MCF 10A (cell line): ENCODE results near the gene CRADD. TPM values are rescaled to one million over a fixed set of nuclear protein-coding genes. Genes with fewer than 3 reads are reported as not detected.
A peak's percentile ranks its signal among the peaks of the same experiment; 100 is the strongest.

Source experiments
- BruUV-seq: library from RNA; stranded (reverse); fragments of 400-500 nt; replicated peaks from 2 replicates; lab custom pipeline; 2021; lab: Mats Ljungman, UMichigan
- CTCF ChIA-PET: fragments of 300-600 bp; sonication (Branson Sonifier 250); formaldehyde crosslinking; extraction: SDS; loops from one replicate; lab custom pipeline; 2021; ENCODE audit warnings: antibody characterized with exemption, inconsistent platforms; lab: Yijun Ruan, JAX
- POLR2A ChIA-PET: fragments of 300-600, 350-650 bp; sonication (Branson Sonifier 250); formaldehyde crosslinking; extraction: SDS; loops from one replicate; lab custom pipeline; 2020; ENCODE audit warnings: antibody characterized with exemption, inconsistent platforms; lab: Yijun Ruan, JAX
- DNase-seq: peaks from one replicate; pipeline ENCODE4 v3.0.0-alpha.2; 2018; ENCODE audit not compliant: unreplicated experiment
- H3K27ac Mint-ChIP-seq: one replicate; pipeline ENCODE4 v1.8.0; 2022; ENCODE audit warnings: mild to moderate bottlenecking, low read depth, mixed read lengths; ENCODE audit not compliant: unreplicated experiment
- H3K27me3 Mint-ChIP-seq: one replicate; pipeline ENCODE4 v1.8.0; 2022; ENCODE audit warnings: mixed read lengths; ENCODE audit not compliant: insufficient read depth, unreplicated experiment
- H3K36me3 Mint-ChIP-seq: one replicate; pipeline ENCODE4 v1.8.0; 2022; ENCODE audit warnings: mild to moderate bottlenecking, moderate library complexity, mixed read lengths; ENCODE audit not compliant: insufficient read depth, unreplicated experiment
- H3K4me1 Mint-ChIP-seq: one replicate; pipeline ENCODE4 v1.8.0; 2022; ENCODE audit warnings: mixed read lengths; ENCODE audit not compliant: insufficient read depth, unreplicated experiment
- H3K4me3 Mint-ChIP-seq: one replicate; pipeline ENCODE4 v1.8.0; 2022; ENCODE audit warnings: mild to moderate bottlenecking, moderate library complexity, mixed read lengths; ENCODE audit not compliant: unreplicated experiment
- H3K9me3 Mint-ChIP-seq: one replicate; pipeline ENCODE4 v1.8.0; 2022; ENCODE audit warnings: mixed read lengths; ENCODE audit not compliant: unreplicated experiment
- CTCF ChIP-seq: fragments of 200-600 bp; IDR thresholded peaks from one replicate; pipeline ENCODE4 v1.8.0; 2022; ENCODE audit warnings: antibody characterized with exemption, mild to moderate bottlenecking; ENCODE audit not compliant: unreplicated experiment
- intact Hi-C: fragments of 100-400 bp; cut with micrococcal nuclease; formaldehyde crosslinking; loops from 2 replicates; pipeline ENCODE4 v1.14.1; 2022
- total RNA-seq: library from RNA; stranded (reverse); gene quantifications from 2 replicates; pipeline ENCODE4 v1.2.3, GENCODE V29; 2022

Gene CRADD
- total RNA-seq, 1 experiment from 2014 or later, result 15.4 TPM

- Mint-ChIP-seq H3K27ac (no peak overlapping the region), H3K27me3 (peaks cover 19% of the 10 kb centered on the region), H3K4me3 (no peak overlapping the region), H3K4me1 (no peaks in the 10 kb centered on the region), H3K36me3 (no peaks in the 10 kb centered on the region), H3K9me3 (no peaks in the 10 kb centered on the region)
- no TSS peak for BruUV-seq
- ChIA-PET POLR2A (interaction anchor here (1.5 kb wide), 1 partner anchor 21 kb away, joined by 4 read pairs; no protein-coding TSS in a partner anchor), CTCF (interaction anchor here (0.7 kb wide), 1 partner anchor 14 kb away, joined by 4 read pairs; no protein-coding TSS in a partner anchor)
- no peak for DNase-seq
- no peak for TF ChIP-seq CTCF
- intact Hi-C loops, result no loop called here
Observed at GRCh38 chr12:93642751-93643150, 34.4 kb upstream of the CRADD start.

- no peaks in the 10 kb centered on the region for H3K27me3 Mint-ChIP-seq
- no peak overlapping the region for H3K27ac Mint-ChIP-seq
- CTCF ChIA-PET, result interaction anchor here (0.5 to 1.2 kb wide), 3 partner anchors 33 to 428 kb away, joined by 3 read pairs; no protein-coding TSS in a partner anchor
- H3K4me3 Mint-ChIP-seq, result no peak overlapping the region
- H3K36me3 Mint-ChIP-seq, result no peaks in the 10 kb centered on the region
- TF ChIP-seq CTCF, result no peak
- BruUV-seq, result no TSS peak
- DNase-seq, result peak; percentile 30
- H3K9me3 Mint-ChIP-seq, result no peaks in the 10 kb centered on the region
- POLR2A ChIA-PET, result no interaction called here
- no peaks in the 10 kb centered on the region for H3K4me1 Mint-ChIP-seq
- intact Hi-C loops, result no loop called here
Observed at GRCh38 chr12:93645702-93646101, 31.5 kb upstream of the CRADD start.

- POLR2A ChIA-PET, result no interaction called here
- no peak overlapping the region for H3K4me3 Mint-ChIP-seq
- CTCF ChIA-PET, result no interaction called here
- H3K36me3 Mint-ChIP-seq, result no peaks in the 10 kb centered on the region
- no peaks in the 10 kb centered on the region for H3K27me3 Mint-ChIP-seq
- intact Hi-C loops, result no loop called here
- DNase-seq, result no peak
- BruUV-seq, result no TSS peak
- no peaks in the 10 kb centered on the region for H3K4me1 Mint-ChIP-seq
- no peak overlapping the region for H3K27ac Mint-ChIP-seq
- TF ChIP-seq CTCF, result no peak
- no peaks in the 10 kb centered on the region for H3K9me3 Mint-ChIP-seq
Observed at GRCh38 chr12:93650626-93651025, 26.5 kb upstream of the CRADD start.

GRCh38 chr12:93653079-93653478 lies 24.1 kb upstream of the CRADD start:
- Mint-ChIP-seq H3K9me3 (peaks cover 8% of the 10 kb centered on the region), H3K4me1 (no peaks in the 10 kb centered on the region), H3K4me3 (no peak overlapping the region), H3K36me3 (no peaks in the 10 kb centered on the region), H3K27me3 (no peaks in the 10 kb centered on the region), H3K27ac (no peak overlapping the region)
- CTCF ChIA-PET, result no interaction called here
- TF ChIP-seq CTCF, result no peak
- no peak for DNase-seq
- POLR2A ChIA-PET, result no interaction called here
- BruUV-seq, result no TSS peak
- intact Hi-C loops, result no loop called here
